DND-41 (cell line): ENCODE measurements around the gene CNKSR2.

Experiments used
- ATAC-seq: fragments of 200-7000 bp; cut with Tn5 transposase; 3 replicates; pipeline ENCODE4 v1.9.1; 2021; ENCODE audit warnings: low read depth; ENCODE audit not compliant: insufficient read depth
- DNase-seq: peaks from one replicate; pipeline ENCODE4 v3.0.0-alpha.2; 2020
- H2AFZ ChIP-seq: 2 replicates; pipeline ENCODE4 v1.6.0; 2012; ENCODE audit warnings: low read depth, low read length
- H3K27ac ChIP-seq: 2 replicates; pipeline ENCODE4 v1.5.1; 2012; ENCODE audit warnings: low read length, inconsistent platforms
- H3K27me3 ChIP-seq: fragments of 200-600 bp; sonication (generic); 2 replicates; pipeline ENCODE4 v1.6.0; 2012; ENCODE audit warnings: low read length, mild to moderate bottlenecking, inconsistent platforms; ENCODE audit not compliant: insufficient read depth, poor library complexity
- H3K36me3 ChIP-seq: 2 replicates; pipeline ENCODE4 v1.5.1; 2012; ENCODE audit warnings: low read length, inconsistent platforms; ENCODE audit not compliant: insufficient read depth
- H3K4me1 ChIP-seq: 2 replicates; pipeline ENCODE4 v1.5.1; 2012; ENCODE audit warnings: mild to moderate bottlenecking, low read length; ENCODE audit not compliant: insufficient read depth
- H3K4me2 ChIP-seq: 2 replicates; pipeline ENCODE4 v1.6.0; 2012; ENCODE audit warnings: mild to moderate bottlenecking, moderate library complexity, low read length, inconsistent platforms; ENCODE audit not compliant: insufficient read depth
- H3K4me3 ChIP-seq, 2 experiments: fragments of 200-600 bp in 1 of 2; shearing (Covaris generic) in 1 of 2; 2 replicates each; pipeline ENCODE4 v1.5.1; 2012 to 2016; ENCODE audit warnings: inconsistent platforms in 2 of 2, low read length in 2 of 2, mild to moderate bottlenecking in 2 of 2, low read depth in 1 of 2, moderate library complexity in 1 of 2
- H3K79me2 ChIP-seq: 2 replicates; pipeline ENCODE4 v1.6.0; 2012; ENCODE audit warnings: low read length, inconsistent platforms; ENCODE audit not compliant: insufficient read depth
- H3K9ac ChIP-seq: 2 replicates; pipeline ENCODE4 v1.6.0; 2012; ENCODE audit warnings: low read depth, mild to moderate bottlenecking, inconsistent platforms, low read length, moderate library complexity
- H3K9me3 ChIP-seq: 2 replicates; pipeline ENCODE4 v1.5.1; 2012; ENCODE audit warnings: low read length, moderate library complexity, mild to moderate bottlenecking, inconsistent platforms; ENCODE audit not compliant: insufficient read depth, severe bottlenecking
- H4K20me1 ChIP-seq: 2 replicates; pipeline ENCODE4 v1.6.0; 2012; ENCODE audit warnings: low read length; ENCODE audit not compliant: insufficient read depth
- EZH2 ChIP-seq: IDR thresholded peaks from 3 replicates; pipeline ENCODE4 v1.6.1; 2012; ENCODE audit warnings: borderline replicate concordance, low read depth, mild to moderate bottlenecking, moderate library complexity, low read length, inconsistent platforms; ENCODE audit not compliant: severe bottlenecking
- TF ChIP-seq, protein P1 (sequence below): IDR thresholded peaks from 2 replicates; pipeline ENCODE4 v1.5.1; 2012; ENCODE audit warnings: borderline replicate concordance, low read length, moderate library complexity, mild to moderate bottlenecking; ENCODE audit not compliant: poor library complexity, severe bottlenecking; ENCODE audit errors: extremely low read depth

CNKSR2 gene

DNA sequence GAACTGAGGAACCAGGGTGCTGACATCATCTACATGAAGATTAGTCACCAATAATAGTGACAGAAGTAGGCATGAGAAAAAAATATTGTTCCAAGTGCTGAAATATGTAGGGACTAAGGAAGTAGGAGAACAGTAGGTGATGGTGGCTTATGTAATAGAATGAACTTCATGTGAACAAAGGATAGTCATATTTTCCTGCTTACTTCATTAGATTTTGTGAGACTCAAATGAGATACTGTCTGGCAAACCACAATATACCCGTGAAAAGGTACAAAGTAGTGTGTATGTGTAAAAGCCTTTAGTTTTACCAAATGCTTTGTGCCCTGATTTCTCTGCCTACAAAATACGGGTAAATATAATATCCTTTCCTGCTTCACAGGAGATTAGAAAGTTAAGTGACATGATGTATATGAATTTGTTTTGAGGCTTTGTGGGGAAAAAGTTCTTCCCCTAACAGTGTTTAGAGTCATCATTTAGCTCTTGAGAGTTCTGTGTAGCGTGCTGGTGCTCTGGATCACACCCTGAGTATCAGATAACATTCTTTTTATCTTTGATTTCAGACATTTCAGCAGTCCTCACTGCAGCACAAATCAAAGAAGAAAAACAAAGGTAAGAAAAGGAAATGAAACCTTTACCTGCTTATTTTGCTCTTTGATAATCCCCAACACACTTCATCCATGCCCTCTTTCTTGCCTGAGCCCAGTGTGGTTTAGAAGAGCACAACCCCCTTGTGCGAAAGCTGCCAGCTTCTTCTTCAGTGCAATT is 216.0 kb downstream of the CNKSR2 start:
- Histone ChIP-seq H2AFZ (no peak overlapping the region), H3K27ac (no peak overlapping the region)
- no peak for ATAC-seq

DNA sequence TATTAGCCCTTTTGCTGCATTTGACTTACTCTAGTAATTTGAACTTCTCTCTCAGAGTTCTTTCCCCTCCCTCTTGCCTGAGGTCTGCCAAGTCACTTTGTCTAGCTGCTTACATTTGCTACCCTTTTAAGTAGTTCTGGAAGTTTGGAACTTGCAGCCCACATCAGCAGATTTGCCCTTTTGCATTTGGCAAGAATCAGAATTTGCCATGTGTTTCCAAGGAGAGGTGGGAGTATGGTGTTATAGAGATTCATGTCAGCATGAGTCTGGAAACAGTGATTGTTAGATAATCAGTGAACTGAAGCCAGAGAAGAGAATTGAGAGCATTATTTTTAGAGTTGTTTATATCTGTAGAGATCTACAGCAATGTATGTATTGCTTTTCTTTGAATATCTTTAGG is 231.8 kb downstream of the CNKSR2 start:
- TF ChIP-seq EZH2 = no peak
- TF ChIP-seq, protein P1, sequence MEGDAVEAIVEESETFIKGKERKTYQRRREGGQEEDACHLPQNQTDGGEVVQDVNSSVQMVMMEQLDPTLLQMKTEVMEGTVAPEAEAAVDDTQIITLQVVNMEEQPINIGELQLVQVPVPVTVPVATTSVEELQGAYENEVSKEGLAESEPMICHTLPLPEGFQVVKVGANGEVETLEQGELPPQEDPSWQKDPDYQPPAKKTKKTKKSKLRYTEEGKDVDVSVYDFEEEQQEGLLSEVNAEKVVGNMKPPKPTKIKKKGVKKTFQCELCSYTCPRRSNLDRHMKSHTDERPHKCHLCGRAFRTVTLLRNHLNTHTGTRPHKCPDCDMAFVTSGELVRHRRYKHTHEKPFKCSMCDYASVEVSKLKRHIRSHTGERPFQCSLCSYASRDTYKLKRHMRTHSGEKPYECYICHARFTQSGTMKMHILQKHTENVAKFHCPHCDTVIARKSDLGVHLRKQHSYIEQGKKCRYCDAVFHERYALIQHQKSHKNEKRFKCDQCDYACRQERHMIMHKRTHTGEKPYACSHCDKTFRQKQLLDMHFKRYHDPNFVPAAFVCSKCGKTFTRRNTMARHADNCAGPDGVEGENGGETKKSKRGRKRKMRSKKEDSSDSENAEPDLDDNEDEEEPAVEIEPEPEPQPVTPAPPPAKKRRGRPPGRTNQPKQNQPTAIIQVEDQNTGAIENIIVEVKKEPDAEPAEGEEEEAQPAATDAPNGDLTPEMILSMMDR = no peak

More for the DNA sequence above, 216.0 kb downstream of the CNKSR2 start:
- no peaks in the 10 kb centered on the region for H3K4me1 ChIP-seq
- no peak overlapping the region for H3K9ac ChIP-seq
- H3K4me2 ChIP-seq = no peak overlapping the region
- no peaks in the 10 kb centered on the region for H3K27me3 ChIP-seq
- no peak overlapping the region for H3K4me3 ChIP-seq
- DNase-seq = no peak
- no peaks in the 10 kb centered on the region for H4K20me1 ChIP-seq
- no peaks in the 10 kb centered on the region for H3K9me3 ChIP-seq
- no peaks in the 10 kb centered on the region for H3K79me2 ChIP-seq
- H3K36me3 ChIP-seq = no peaks in the 10 kb centered on the region
- TF ChIP-seq EZH2 = no peak
- TF ChIP-seq, protein P1 = no peak

DNA sequence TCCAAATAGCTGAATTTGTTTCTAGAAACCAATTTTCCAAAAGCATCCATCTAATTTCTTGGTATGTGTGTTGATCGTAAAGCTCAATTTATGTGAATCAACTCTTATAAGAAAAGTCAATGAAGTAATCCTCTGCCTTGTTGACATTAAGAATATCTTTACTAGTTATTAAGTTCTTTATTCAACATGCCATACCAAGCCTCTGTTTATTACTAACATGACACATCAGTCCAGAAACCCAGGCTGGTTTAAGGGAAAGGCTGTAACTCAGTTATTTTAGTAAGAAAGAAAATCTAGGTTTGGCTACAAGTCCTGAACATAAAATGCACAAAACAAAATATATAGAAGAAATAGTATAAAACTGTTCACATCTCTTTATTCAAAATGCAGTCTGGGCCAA is 235.9 kb downstream of the CNKSR2 start:
- TF ChIP-seq, protein P1 = no peak
- no peak for TF ChIP-seq EZH2
- no peaks in the 10 kb centered on the region for H4K20me1 ChIP-seq
- ATAC-seq (no peak), DNase-seq (no peak)
- H3K27me3 ChIP-seq = no peaks in the 10 kb centered on the region
- H3K4me1 ChIP-seq = no peaks in the 10 kb centered on the region
- no peak overlapping the region for H3K9ac ChIP-seq
- H3K79me2 ChIP-seq = no peaks in the 10 kb centered on the region
- no peaks in the 10 kb centered on the region for H3K9me3 ChIP-seq
- H3K4me2 ChIP-seq = no peak overlapping the region
- no peak overlapping the region for H3K4me3 ChIP-seq
- H2AFZ ChIP-seq = no peak overlapping the region
- H3K27ac ChIP-seq = no peak overlapping the region
- H3K36me3 ChIP-seq = no peaks in the 10 kb centered on the region

More for the DNA sequence above, 231.8 kb downstream of the CNKSR2 start:
- no peak overlapping the region for H3K4me2 ChIP-seq
- no peaks in the 10 kb centered on the region for H3K79me2 ChIP-seq
- H4K20me1 ChIP-seq = no peaks in the 10 kb centered on the region
- no peak overlapping the region for H3K4me3 ChIP-seq
- no peaks in the 10 kb centered on the region for H3K9me3 ChIP-seq
- H3K27ac ChIP-seq = no peak overlapping the region
- H2AFZ ChIP-seq = no peak overlapping the region
- ATAC-seq (no peak), DNase-seq (no peak)
- H3K4me1 ChIP-seq = no peaks in the 10 kb centered on the region
- H3K9ac ChIP-seq = no peak overlapping the region
- H3K27me3 ChIP-seq = no peaks in the 10 kb centered on the region
- H3K36me3 ChIP-seq = no peaks in the 10 kb centered on the region
